ENCODE results near the gene SLC6A14.

SLC6A14 gene

GRCh38 chrX:116436358-116436816 lies at the start of gene SLC6A14:
Gene SLC6A14, plus strand, starts transcription at chrX:116436606. Its CDS starts 104 bp downstream, at chrX:116436710.
- no peak for DNase-seq

GRCh38 chrX:116395752-116396151 lies 40.7 kb upstream of the SLC6A14 start:
- no peak for DNase-seq

- DNase-seq: no peak
These were observed 36.7 kb upstream of the SLC6A14 start for GRCh38 chrX:116399681-116400080.

GRCh38 chrX:116409219-116409618 lies 27.2 kb upstream of the SLC6A14 start:
- no peak for DNase-seq

GRCh38 chrX:116413273-116413672 lies 23.1 kb upstream of the SLC6A14 start:
- DNase-seq: no peak

- no peak for DNase-seq
These were observed 19.2 kb upstream of the SLC6A14 start for GRCh38 chrX:116417214-116417613.

GRCh38 chrX:116417968-116418367 lies 18.4 kb upstream of the SLC6A14 start:
- DNase-seq: no peak

- no peak for DNase-seq
These were observed 8.4 kb upstream of the SLC6A14 start for GRCh38 chrX:116427978-116428377.

- no peak for DNase-seq
These were observed 809 bp upstream of the SLC6A14 start for GRCh38 chrX:116435597-116435996.

GRCh38 chrX:116449156-116449555 lies 12.8 kb downstream of the SLC6A14 start:
- no peak for DNase-seq

GRCh38 chrX:116462822-116463221 lies 26.4 kb downstream of the SLC6A14 start, which contains the start of gene CT83:
Gene CT83, minus strand, starts transcription at chrX:116462976. Its CDS starts 120 bp downstream, at chrX:116462856.
- DNase-seq: no peak

- no peak for DNase-seq
These were observed 43.7 kb downstream of the SLC6A14 start for GRCh38 chrX:116480059-116480458.

- DNase-seq: no peak
These were observed 53.7 kb downstream of the SLC6A14 start for GRCh38 chrX:116490104-116490503.

- no peak for DNase-seq
These were observed 56.9 kb downstream of the SLC6A14 start for GRCh38 chrX:116493271-116493670.

GRCh38 chrX:116499780-116500179 lies 63.4 kb downstream of the SLC6A14 start:
- no peak for DNase-seq
